Endothelial cell of umbilical vein (primary cell): ENCODE data around the gene ZDHHC24. TPM values are rescaled to one million over a fixed set of nuclear protein-coding genes. Genes with fewer than 3 reads are reported as not detected.
"Not testable (repeated sequence)": the region's sequence is repeated elsewhere in the genome, so short reads cannot be mapped to it uniquely, and the experiment has no call there.

ENCODE experiments used
- BruUV-seq: library from RNA; stranded (reverse); fragments of 400-500 nt; replicated peaks from 2 replicates; lab custom pipeline; 2021; lab: Mats Ljungman, UMichigan
- CTCF ChIA-PET: fragments of 300-600, 350-600 bp; sonication (Branson Sonifier 250); formaldehyde crosslinking; loops from one replicate; lab custom pipeline; 2021; ENCODE audit warnings: antibody characterized with exemption, inconsistent platforms; lab: Charles Lee
- POLR2A ChIA-PET: fragments of 300-600, 350-600 bp; sonication (Branson Sonifier 250); formaldehyde crosslinking; loops from one replicate; lab custom pipeline; 2021; ENCODE audit warnings: antibody characterized with exemption, inconsistent platforms; lab: Charles Lee
- DNase-seq: peaks from one replicate; pipeline ENCODE4 v3.0.0-alpha.2; 2011; ENCODE audit warnings: low read depth, low spot score
- FAIRE-seq: peaks from 2 replicates; lab custom pipeline; 2011; peaks lifted over from hg19 to GRCh38; lab: Jason Lieb, UNC
- H2AFZ ChIP-seq: 2 replicates; pipeline ENCODE4 v1.6.0; 2012; ENCODE audit warnings: low read depth, low read length, control low read depth, inconsistent platforms
- H3K27ac ChIP-seq: 2 replicates; pipeline ENCODE4 v1.5.1; 2011; ENCODE audit warnings: low read depth, mild to moderate bottlenecking, control low read depth, low read length, moderate library complexity; ENCODE audit not compliant: insufficient read depth
- H3K27me3 ChIP-seq, 2 experiments: 2 replicates each; pipeline versions ENCODE4 v1.6.0 to v1.6.1; 2011; ENCODE audit warnings: low read length in 2 of 2, mixed read lengths in 1 of 2; ENCODE audit not compliant: control insufficient read depth in 2 of 2, insufficient read depth in 2 of 2
- H3K36me3 ChIP-seq, 2 experiments: 2 replicates in 1 of 2; 3 replicates in 1 of 2; pipeline ENCODE4 v1.5.1; 2011; ENCODE audit warnings: low read length in 2 of 2, mild to moderate bottlenecking in 1 of 2, moderate library complexity in 1 of 2; ENCODE audit not compliant: control insufficient read depth in 2 of 2, insufficient read depth in 2 of 2; ENCODE audit errors: extremely low read depth in 1 of 2
- H3K4me1 ChIP-seq: 3 replicates; pipeline ENCODE4 v1.5.1; 2011; ENCODE audit warnings: mild to moderate bottlenecking, low read length; ENCODE audit not compliant: control insufficient read depth, insufficient read depth; ENCODE audit errors: extremely low read depth
- H3K4me2 ChIP-seq: 2 replicates; pipeline ENCODE4 v1.6.1; 2011; ENCODE audit warnings: low read length, control low read depth, mixed read lengths; ENCODE audit not compliant: insufficient read depth
- H3K4me3 ChIP-seq, 3 experiments: fragments of 200-600 bp in 1 of 3; sonication (generic), shearing (Covaris generic) in 1 of 3; replicated peaks in 1 of 3; 2 replicates each; pipeline ENCODE4 v1.5.1; 2011 to 2016; ENCODE audit warnings: control low read depth in 3 of 3, low read length in 3 of 3, mild to moderate bottlenecking in 2 of 3, inconsistent platforms in 1 of 3, low read depth in 1 of 3, moderate library complexity in 1 of 3; ENCODE audit not compliant: insufficient read depth in 1 of 3
- H3K79me2 ChIP-seq: 2 replicates; pipeline ENCODE4 v1.6.0; 2012; ENCODE audit warnings: low read length, inconsistent platforms; ENCODE audit not compliant: control insufficient read depth, insufficient read depth
- H3K9ac ChIP-seq: replicated peaks from 2 replicates; pipeline ENCODE3; 2011; ENCODE audit warnings: low read length, control low read depth; ENCODE audit not compliant: insufficient read depth; ENCODE audit errors: extremely low read depth
- H3K9me1 ChIP-seq: replicated peaks from 3 replicates; pipeline ENCODE4 v1.6.0; 2011; ENCODE audit warnings: mild to moderate bottlenecking, low read length; ENCODE audit not compliant: control insufficient read depth, insufficient read depth; ENCODE audit errors: extremely low read depth
- H3K9me3 ChIP-seq: replicated peaks from 2 replicates; pipeline ENCODE4 v1.5.1; 2012; ENCODE audit warnings: low read length, inconsistent platforms; ENCODE audit not compliant: control insufficient read depth, insufficient read depth
- H4K20me1 ChIP-seq: replicated peaks from 2 replicates; pipeline ENCODE3; 2011; ENCODE audit warnings: mild to moderate bottlenecking, low read length; ENCODE audit not compliant: control insufficient read depth, insufficient read depth; ENCODE audit errors: extremely low read depth
- CTCF ChIP-seq, 2 donors: IDR thresholded peaks; 1 replicate in 1 of 2; 2 replicates in 1 of 2; pipeline ENCODE4 v1.5.1; 2011; ENCODE audit warnings: low read length in 2 of 2, mild to moderate bottlenecking in 2 of 2, moderate library complexity in 2 of 2, control low read depth in 1 of 2, inconsistent platforms in 1 of 2, low read depth in 1 of 2; ENCODE audit not compliant: insufficient read depth in 1 of 2; ENCODE audit errors: extremely low read depth in 1 of 2
- EZH2 ChIP-seq: IDR thresholded peaks from 2 replicates; pipeline ENCODE4 v1.6.1; 2012; ENCODE audit warnings: borderline replicate concordance, low read depth, mild to moderate bottlenecking, moderate library complexity, low read length, inconsistent platforms; ENCODE audit not compliant: severe bottlenecking
- FOS ChIP-seq: IDR thresholded peaks from 2 replicates; pipeline ENCODE4 v1.6.1; 2011; ENCODE audit warnings: mild to moderate bottlenecking, low read length, moderate library complexity, borderline replicate concordance; ENCODE audit not compliant: insufficient read depth
- GATA2 ChIP-seq: IDR thresholded peaks from 2 replicates; pipeline ENCODE4 v1.7.0; 2011; ENCODE audit warnings: low read depth, mild to moderate bottlenecking, moderate library complexity, mixed read lengths, low read length; ENCODE audit not compliant: insufficient read length, insufficient read depth
- JUN ChIP-seq: IDR thresholded peaks from 2 replicates; pipeline ENCODE4 v1.6.1; 2011; ENCODE audit warnings: borderline replicate concordance, low read depth; ENCODE audit not compliant: insufficient read length, insufficient read depth
- MAX ChIP-seq: IDR thresholded peaks from 2 replicates; pipeline ENCODE4 v1.6.1; 2011; ENCODE audit not compliant: insufficient read depth, insufficient read length
- MYC ChIP-seq: IDR thresholded peaks from one replicate; pipeline ENCODE4 v1.6.1; 2011; ENCODE audit warnings: mild to moderate bottlenecking, low read depth, low read length
- POLR2A ChIP-seq: IDR thresholded peaks from 2 replicates; pipeline ENCODE4 v1.6.1; 2012; ENCODE audit warnings: low read depth, mild to moderate bottlenecking, control low read depth, low read length
- POLR2AphosphoS5 ChIP-seq: IDR thresholded peaks from 2 replicates; pipeline ENCODE4 v1.6.1; 2012; ENCODE audit warnings: low read depth, mild to moderate bottlenecking, control low read depth, low read length, moderate library complexity; ENCODE audit not compliant: insufficient read depth
- dilution Hi-C: fragments of 300-500 bp; cut with MboI; formaldehyde crosslinking; loops from one replicate; pipeline ENCODE4 v1.15.0; 2019; ENCODE audit warnings: low sequenced_read_pairs; ENCODE audit not compliant: extremely low pct_ligation_motif_present
- intact Hi-C: fragments of 100-400 bp; cut with micrococcal nuclease; formaldehyde crosslinking; loops from one replicate; pipeline ENCODE4 v1.10.0; 2022
- polyA plus RNA-seq, 4 experiments: library from polyadenylated mRNA; depleted of rRNA in 3 of 4; stranded (reverse) in 3 of 4; unstranded in 1 of 4; fragments of >200 nt; gene quantifications; 2 replicates each; pipeline versions ENCODE4 v1.2.1 to v1.2.3, GENCODE V29; 2011 to 2012; ENCODE audit warnings: missing spikeins in 1 of 4
- total RNA-seq: library from RNA; stranded (reverse); gene quantifications from 2 replicates; pipeline ENCODE4 v1.2.3, GENCODE V29; 2021

Gene ZDHHC24
- total and polyA plus RNA-seq, 2 donors (not counting 3 experiments of a cell fraction or from before 2014, with no cell fraction given), result 20.1 to 21.1 TPM

GRCh38 chr11:66546368-66546965, 619 bp upstream of the ZDHHC24 start, which contains the start of gene ACTN3:
Gene ACTN3 (plus strand): TSS chr11:66546903. CDS start chr11:66546938, 35 bp downstream.
- Histone ChIP-seq H3K9me1 (no peaks in the 10 kb centered on the region), H3K27me3 (no peaks in the 10 kb centered on the region), H3K79me2 (peaks cover 5% of the 10 kb centered on the region), H2AFZ (peak within 1 kb of the TSS; percentile 93), H3K4me3 (peak within 1 kb of the TSS; percentile 70 to 81 (median 78)), H3K9me3 (no peaks in the 10 kb centered on the region), H3K9ac (peak within 1 kb of the TSS; percentile 85), H4K20me1 (no peaks in the 10 kb centered on the region), H3K36me3 (peaks cover 0 to 6% of the 10 kb centered on the region in 2 experiments), H3K4me1 (peaks cover 33% of the 10 kb centered on the region), H3K27ac (peak within 1 kb of the TSS; percentile 62), H3K4me2 (peak within 1 kb of the TSS; percentile 91)
- FAIRE-seq (no peak), DNase-seq (no peak)
- dilution Hi-C loops, result no loop called here
- TF ChIP-seq POLR2AphosphoS5, result no peak
- TF ChIP-seq CTCF (IDR thresholded peaks at IDR 0.05; ENCODE audit: extremely low read depth in 1 of 2, insufficient read depth in 1 of 2, low read depth in 1 of 2, low read length in 2 of 2), result no peak
- no peak for TF ChIP-seq POLR2A
- no peak for TF ChIP-seq EZH2
- TF ChIP-seq FOS, result no peak
- no peak for TF ChIP-seq MAX
- TF ChIP-seq MYC, result no peak
- TF ChIP-seq JUN, result no peak
- TF ChIP-seq GATA2, result no peak
- intact Hi-C loops, result loop anchor here (1.0 to 2.0 kb wide), 2 partner anchors 66 to 70 kb away; partner anchors contain the start of genes DPP3 and RBM14
- ChIA-PET POLR2A (interaction anchor here (0.6 to 1.9 kb wide), 7 partner anchors 13 to 146 kb away, joined by 3 to 9 read pairs (median 4); partner anchors contain the start of genes RBM14, RBM4 and RBM4B), CTCF (interaction anchor here (0.7 to 2.2 kb wide), 6 partner anchors 9 to 132 kb away, joined by 3 to 25 read pairs (median 3); partner anchors contain the start of genes CTSF, MRPL11, RBM4 and RBM4B)
- BruUV-seq, result no TSS peak

GRCh38 chr11:66544952-66545351, 896 bp downstream of the ZDHHC24 start:
- H3K79me2 ChIP-seq, dilution Hi-C loops, H4K20me1 ChIP-seq, DNase-seq, FAIRE-seq, H3K9me3 ChIP-seq, H3K9me1 ChIP-seq, H2AFZ ChIP-seq, H3K27me3 ChIP-seq, H3K36me3 ChIP-seq: not testable (repeated sequence)
- ChIA-PET POLR2A (interaction anchor here (1.4 to 1.9 kb wide), 2 partner anchors 72 to 132 kb away, joined by 5 to 9 read pairs; partner anchors contain the start of genes RBM14 and RBM4B), CTCF (interaction anchor here (1.3 to 2.2 kb wide), 2 partner anchors 107 to 133 kb away, joined by 3 to 25 read pairs; partner anchors contain the start of genes MRPL11 and RBM4B)
- intact Hi-C loops, result loop anchor here (1.0 kb wide), 1 partner anchor 94 kb away; no protein-coding TSS in a partner anchor
- H3K9ac ChIP-seq, result peak overlapping the region; percentile 85
- H3K27ac ChIP-seq, result peak overlapping the region; percentile 62
- peaks cover 33% of the 10 kb centered on the region for H3K4me1 ChIP-seq
- peak overlapping the region; percentile 91 for H3K4me2 ChIP-seq
- H3K4me3 ChIP-seq, result peak overlapping the region; percentile 70 to 81 (median 78)
- BruUV-seq, result TSS peak; percentile 56
